ENCODE results near the gene PAX6.
A peak's percentile ranks its signal among the peaks of the same experiment; 100 is the strongest.

Gene PAX6

DNA sequence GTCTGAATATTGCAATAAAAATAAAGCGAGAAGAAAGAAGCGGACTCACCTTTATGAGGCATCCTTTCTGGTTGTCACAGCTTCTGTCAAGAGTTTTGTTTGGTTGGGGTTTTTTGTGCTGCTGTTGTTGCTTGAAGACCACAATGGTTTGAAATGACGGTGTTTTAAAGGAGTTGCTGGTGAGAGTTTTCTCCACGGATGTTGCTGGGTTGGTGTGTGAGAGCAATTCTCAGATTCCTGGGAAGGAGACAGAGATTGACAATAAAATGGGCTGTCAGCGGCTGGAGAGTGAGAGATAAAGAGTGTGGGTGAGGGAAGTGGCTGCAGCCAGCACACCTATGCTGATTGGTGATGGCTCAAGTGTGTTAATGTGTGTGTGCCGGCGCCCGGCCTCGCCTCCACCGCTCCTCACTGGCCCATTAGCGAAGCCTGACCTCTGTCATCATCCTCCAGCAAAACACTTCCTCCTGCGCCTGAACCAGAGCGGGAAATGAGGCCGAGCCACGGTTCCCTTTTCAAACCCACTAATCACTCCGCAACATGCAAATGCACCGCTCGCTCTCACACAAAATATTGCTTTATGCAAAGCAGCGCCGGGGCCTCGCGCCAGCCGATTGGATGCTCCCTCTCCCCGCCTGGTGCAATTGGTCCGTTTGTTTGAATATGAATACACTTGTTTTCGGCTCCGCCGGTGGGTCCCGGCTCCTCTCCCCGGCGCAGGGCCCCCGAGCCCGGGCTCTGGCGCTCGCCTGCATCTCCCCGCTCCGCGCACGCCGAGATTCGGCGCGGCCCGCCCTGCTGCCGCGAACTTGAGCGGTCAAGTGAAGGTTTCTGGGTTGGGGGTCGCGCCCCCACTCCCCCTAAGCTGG is at the start of gene PAX6:
Gene PAX6, minus strand, starts transcription at position 544 of the 869 bp plus-strand sequence. CDS start 4,911 bp downstream, outside the sequence.
- DNase-seq (ENCODE audit: low read depth in 1 of 2, low spot score in 1 of 2): peak in 1 of 2 donors; percentile 18

DNA sequence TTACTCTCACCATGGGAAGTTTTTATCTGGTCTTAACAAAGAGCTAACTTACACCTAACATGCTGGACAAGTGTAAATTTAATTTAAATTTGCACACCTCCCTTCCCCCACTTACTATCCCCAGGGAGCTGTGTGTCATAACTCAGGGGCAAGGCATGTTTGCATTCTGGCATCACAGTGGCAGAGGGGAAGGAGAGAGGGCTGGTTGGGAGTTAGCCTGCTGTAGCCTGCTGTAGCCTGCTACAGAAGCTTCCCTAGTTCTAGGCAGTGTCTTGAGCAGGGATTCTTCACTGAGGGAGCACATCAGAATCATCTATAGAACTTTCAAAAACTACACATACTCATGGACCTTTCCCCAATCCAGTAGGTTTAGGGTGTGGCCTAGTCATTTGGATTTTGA is 49.3 kb upstream of the PAX6 start:
- DNase-seq (ENCODE audit: low read depth in 1 of 2, low spot score in 1 of 2): no peak

DNA sequence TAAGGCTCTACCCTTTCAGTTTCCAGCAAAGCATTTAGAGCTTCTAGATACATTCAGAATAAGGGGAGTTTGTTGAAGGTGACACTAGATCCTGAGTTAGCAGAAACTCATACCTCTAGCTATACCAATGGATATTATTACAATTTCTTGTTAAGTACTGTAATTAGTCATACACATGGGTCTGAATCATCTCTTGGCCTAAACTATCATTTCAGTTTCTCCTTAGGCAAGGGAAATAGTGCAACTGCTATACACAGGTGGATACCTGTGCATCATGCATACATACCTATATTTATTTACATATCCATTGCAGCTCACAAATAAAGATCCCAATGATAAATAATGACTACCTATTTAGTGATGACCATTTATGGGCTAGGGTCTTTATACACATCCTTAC is 45.1 kb upstream of the PAX6 start:
- no peak for DNase-seq (ENCODE audit: low read depth in 1 of 2, low spot score in 1 of 2)

DNA sequence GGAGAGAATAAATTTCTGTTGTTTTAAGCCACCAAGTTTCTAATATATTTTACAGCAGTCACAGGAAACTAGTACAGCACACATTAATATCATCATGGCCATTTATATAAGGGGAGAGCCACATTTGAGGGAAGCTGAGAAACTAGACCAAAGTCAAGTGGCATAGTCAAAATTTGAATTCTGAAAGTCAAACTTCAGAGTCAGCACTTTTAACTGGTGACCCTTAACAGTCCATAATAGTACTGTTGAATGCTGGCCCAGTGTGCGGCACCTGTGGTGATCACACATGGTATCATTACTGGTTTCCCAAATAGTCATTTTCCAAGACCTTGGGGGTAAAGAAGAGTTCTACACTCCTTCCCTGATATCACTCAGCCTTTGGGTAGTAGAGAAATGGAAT is 44.3 kb upstream of the PAX6 start:
- DNase-seq (ENCODE audit: low read depth in 1 of 2, low spot score in 1 of 2): no peak

DNA sequence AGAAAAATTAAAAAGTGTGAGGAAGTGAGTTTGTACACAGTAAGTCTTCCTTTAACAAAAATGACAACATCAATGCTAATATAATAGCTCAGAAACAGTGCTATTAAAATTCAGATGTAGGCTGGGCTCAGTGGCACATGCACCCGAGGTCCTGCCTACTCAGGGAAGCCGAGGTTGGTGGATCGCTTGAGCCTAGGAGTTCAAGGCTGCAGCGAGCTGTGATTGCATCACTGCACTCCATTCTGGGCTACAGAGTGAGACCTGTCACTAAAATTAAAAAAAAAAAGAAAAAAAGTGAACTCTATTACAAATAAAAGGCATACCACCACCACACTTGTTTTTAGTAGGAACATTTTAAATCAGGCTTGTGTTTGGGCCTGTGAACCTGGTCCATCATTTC is 39.2 kb upstream of the PAX6 start:
- no peak for DNase-seq (ENCODE audit: low read depth in 1 of 2, low spot score in 1 of 2)

DNA sequence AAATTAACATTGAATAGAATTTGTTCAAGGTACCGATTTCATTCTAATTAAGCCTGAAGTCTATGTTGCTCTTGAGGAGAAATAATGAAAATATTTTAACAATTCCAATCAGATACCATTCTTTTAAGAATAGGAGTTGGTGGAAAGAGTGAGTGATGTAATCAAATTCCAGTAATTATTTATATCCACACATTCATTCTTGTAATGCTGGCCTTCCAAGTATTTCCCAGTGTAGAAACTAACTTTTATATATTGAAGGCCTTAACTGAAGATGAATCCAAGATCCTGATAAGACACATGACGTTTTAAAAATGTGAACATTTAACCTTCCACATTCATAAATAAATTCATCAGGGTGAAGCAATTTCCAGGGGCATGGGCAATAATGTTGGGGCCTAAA is 36.6 kb upstream of the PAX6 start:
- no peak for DNase-seq (ENCODE audit: low read depth in 1 of 2, low spot score in 1 of 2)

DNA sequence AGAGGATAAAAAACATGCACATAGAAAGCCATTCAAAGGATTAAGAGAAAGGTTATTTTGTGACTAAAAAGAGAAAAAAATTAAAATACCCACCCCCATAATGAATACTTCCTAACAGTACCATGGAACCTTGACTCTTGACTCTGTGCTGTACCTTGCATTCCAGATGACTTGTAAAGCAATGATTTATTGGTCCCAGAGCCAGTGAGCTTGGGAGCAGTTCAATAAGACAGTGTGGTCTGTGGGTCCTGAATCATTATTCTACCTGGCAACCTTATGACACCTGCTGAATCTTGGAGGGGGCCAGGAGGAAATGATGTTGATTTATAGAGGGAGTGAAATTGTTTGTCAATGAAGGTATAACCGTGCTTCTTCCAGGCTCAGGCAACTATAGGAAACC is 34.2 kb upstream of the PAX6 start:
- no peak for DNase-seq (ENCODE audit: low read depth in 1 of 2, low spot score in 1 of 2)

DNA sequence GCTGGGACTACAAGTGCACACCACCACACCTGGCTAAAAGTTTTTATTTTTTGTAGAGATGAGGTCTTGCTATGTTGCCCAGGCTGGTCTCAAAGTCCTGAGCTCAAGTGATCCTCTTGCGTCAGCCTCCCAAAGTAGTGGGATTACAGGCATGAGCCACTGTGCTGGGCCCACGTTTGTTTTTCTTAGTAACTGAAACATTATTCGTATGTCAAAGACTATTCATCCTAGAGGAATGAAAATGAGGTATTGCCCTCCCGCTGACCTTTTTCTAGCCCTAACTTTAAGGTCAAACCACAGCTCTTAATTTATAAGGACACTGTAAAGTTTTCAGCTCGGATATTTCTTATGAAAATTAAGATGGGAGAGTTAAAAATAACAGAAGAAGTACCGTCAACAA is 33.2 kb upstream of the PAX6 start:
- no peak for DNase-seq (ENCODE audit: low read depth in 1 of 2, low spot score in 1 of 2)

DNA sequence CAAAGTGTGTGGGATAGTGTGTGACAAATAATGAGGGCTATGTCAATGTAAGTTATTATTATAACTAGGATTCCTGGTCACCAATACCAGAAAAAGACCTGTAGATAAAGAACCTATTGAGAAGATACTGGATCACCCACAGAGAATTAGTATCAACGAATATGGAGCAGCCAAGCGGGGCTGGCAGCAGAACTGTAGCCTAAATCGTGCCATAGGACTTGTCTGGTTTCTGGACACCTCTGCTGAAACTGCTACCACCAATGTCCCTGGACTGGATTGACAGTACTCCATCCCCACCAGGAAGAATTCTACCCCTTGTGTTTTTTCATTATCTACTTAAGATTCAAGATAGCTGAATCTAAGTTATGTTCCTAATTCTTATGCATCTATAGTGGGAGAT is 30.3 kb upstream of the PAX6 start:
- no peak for DNase-seq (ENCODE audit: low read depth in 1 of 2, low spot score in 1 of 2)

DNA sequence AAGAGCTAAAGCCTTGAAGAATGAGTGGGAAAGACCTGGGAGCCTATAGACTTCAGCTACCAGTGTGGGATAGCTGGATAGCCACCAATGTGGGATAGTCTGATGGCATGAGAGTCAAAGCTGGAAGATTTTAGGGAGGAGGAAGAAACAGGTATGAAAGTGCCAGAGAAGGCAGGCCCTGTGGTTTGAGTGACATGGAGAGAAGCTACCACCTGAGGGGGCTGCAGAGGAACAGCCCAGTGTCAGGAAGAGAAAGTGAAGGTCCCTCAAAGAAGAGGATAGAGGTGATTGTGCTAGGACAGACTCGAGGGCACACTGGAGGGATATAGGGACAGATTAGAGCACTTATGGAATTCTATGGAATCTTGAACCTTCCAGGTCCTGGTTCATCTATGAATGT is 23.1 kb upstream of the PAX6 start:
- no peak for DNase-seq (ENCODE audit: low read depth in 1 of 2, low spot score in 1 of 2)

DNA sequence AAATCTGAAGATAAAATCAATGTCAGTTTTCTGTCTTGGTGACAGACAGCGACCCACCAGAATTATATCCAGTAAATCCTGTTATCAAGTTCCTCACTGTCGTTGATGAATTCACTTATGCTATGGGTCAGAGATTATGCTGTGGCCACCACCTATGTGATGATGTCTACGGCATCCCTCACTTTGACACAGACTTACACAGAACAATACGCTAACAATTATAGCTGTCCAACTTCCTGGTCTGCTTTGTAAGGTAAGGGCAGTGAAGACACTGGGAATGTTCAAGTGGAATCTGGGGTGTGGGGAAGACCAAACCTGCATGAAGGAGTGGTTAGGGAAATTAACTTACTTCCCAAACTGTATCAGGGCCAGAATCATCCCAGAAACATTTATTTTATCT is 19.3 kb upstream of the PAX6 start:
- no peak for DNase-seq (ENCODE audit: low read depth in 1 of 2, low spot score in 1 of 2)

DNA sequence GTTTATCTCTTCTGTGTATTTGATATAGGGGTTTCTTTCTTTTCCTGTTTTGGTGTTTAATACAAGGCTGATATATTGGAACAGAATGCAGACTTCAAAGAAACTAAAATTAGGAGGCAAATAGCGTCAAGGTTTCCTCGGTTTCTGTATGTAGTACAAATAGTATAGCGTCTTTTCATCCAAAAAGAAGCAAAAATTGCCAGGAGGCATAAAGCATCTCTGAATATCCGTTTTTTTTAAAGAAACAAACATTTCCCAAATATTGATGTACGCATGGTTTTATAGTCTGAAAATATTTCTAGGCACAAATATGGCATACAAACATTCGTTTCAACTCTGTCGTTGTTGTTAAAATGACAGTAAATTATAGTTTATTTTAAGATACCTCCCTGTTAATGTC is 17.1 kb upstream of the PAX6 start:
- DNase-seq (ENCODE audit: low read depth in 1 of 2, low spot score in 1 of 2): no peak

DNA sequence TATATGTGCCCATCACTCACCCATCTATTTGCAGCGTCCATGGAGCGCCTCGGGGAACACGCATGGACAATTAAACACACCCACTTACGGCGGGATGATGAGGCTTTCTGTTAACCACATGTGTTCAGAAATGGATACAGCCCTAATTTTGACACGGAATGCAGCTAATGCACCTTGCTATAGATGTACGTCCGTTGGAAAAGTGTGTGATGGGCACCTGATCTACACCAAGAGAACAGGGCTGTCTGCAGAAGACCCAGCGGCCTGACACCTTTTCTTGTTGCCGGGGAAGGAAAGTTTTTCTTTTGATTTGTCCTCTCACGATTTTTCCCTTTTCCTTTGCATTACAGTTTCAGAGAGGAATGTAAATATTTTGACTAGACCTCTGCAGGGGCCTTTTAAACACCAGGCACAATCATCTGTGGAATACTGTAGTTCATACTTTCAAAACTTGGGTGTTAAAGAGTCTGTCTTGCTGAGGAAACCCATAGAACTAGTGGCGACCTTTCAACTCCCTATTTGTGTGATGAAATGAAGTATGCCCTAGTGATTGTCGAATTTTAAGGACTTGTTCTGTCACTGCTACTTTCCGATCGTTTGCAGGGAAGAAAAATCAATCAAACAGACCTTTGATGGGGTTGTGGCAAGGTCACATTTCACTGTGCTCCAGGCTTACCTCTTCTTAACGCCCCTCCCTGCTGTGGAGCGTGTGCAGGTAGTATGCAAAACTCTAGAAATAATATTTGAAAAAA is 16.5 kb upstream of the PAX6 start:
- no peak for DNase-seq (ENCODE audit: low read depth in 1 of 2, low spot score in 1 of 2)

DNA sequence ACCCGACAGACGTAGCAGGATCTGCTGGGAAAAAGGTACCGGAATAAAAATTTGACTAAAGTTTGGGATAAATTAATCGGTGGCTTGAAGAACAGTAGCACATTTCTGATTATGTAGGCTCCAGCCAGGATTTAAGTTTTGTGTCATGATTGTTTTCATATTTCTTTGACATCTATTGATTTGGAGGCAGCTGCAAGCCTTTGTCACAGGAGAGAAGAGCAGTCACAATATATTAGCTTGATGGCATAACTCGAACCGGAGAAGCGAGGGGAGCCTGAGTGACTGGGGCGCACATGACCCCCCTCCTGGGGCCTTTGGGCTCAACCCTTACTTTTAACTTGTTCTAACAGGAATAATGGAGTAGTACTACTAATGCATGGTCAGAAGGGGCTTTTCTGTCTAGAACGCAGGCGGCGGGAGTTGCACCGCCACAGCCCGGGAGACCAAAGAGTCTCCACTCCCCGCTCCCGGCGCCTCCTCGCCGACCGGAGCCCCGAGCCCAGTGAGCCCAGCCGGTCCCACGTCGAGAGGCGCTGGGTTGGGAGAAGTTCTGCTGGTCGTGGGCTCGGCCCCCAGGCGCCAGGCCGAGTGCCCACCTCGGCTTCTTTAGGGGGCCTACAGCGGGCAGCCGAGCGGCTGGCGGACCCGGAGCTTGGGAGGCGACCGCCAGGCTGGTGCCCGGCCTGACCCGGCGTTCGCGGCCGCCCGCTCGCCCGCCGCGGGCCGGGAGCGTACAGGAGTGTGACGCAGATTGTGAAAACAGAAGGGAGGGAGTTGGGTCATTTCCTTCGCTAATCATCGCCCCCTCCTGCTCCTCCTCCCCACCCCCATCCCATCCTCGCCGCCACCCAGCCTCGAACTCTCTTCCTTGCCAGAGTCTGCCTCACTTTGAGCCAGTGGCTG is 15.7 kb upstream of the PAX6 start:
- DNase-seq (ENCODE audit: low read depth in 1 of 2, low spot score in 1 of 2): no peak

DNA sequence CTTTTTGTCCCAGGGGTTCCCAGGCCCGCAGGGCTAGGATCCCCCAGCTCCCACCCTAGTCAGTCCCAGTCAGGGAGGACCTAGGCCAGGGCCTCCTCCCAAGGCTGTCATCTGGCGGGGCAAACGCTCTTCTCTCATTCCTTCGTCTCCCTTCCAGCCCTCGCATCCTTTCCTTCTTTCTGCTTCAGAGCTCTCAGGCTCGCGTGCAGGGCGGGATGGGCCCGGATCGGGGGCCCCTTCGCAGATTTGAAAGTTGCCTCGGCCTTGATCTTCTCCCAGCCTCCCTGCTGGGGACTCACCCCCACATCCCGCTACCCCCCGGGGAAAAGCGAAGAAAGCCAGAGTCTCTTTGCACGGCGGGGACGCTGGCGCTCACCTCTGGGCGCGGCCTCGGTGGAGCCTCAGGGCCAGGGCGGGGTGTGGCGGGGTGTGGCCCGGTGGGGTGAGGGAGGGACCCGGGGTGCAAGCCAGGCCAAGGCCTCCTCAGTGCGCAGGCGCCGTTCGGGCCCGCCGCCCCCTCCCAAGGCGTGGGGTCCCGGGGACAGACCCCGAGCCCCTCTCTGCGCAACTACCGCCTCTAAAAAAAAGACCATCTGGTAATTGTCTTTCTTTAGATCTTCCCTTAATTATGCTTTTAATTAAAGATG is 14.8 kb upstream of the PAX6 start:
- DNase-seq (ENCODE audit: low read depth in 1 of 2, low spot score in 1 of 2): no peak

DNA sequence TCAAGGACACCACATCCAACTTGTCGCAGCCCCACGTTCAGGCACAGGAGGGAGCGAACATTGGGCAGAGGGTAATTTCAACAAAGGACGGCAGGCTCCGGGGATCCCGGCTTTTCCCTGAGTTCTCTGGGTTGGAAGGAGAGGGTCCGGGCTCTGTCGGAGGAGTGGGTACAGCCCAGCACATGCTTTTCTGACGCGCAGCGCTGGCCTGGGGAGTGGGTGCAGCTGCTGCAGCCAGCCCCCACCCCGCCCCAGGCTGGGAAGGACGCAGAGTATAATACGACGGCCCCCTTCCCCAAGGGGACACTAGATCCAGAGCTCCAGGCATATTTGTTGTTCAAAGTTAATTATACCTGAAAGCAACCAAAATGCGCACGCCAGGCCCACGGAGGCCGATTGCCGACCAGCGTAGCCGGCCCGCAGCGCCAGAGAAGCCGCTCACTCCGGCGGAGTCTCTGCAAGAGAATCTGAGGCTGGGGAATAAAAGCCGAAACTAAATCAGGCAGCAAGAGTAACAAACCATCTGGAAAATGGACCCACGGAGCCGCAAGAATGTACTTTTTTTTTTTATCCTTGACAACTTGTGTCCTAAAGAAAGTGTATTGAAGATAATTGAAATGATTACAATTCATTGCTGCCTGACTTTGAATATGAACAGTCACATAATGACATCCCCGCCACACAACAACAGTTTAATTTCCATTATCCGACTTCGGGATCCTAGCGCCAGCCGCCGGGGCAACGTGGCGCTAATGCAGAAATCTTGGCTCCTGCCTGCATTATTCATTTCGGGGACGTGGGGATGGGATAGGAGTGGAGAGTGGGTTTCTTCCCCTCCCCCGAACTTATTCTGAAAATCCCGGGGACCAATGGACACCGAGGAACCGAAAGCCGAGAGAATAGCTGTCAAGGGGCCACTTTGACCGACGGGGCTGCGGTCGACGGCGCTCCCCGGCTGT is 14.0 kb upstream of the PAX6 start:
- no peak for DNase-seq (ENCODE audit: low read depth in 1 of 2, low spot score in 1 of 2)

DNA sequence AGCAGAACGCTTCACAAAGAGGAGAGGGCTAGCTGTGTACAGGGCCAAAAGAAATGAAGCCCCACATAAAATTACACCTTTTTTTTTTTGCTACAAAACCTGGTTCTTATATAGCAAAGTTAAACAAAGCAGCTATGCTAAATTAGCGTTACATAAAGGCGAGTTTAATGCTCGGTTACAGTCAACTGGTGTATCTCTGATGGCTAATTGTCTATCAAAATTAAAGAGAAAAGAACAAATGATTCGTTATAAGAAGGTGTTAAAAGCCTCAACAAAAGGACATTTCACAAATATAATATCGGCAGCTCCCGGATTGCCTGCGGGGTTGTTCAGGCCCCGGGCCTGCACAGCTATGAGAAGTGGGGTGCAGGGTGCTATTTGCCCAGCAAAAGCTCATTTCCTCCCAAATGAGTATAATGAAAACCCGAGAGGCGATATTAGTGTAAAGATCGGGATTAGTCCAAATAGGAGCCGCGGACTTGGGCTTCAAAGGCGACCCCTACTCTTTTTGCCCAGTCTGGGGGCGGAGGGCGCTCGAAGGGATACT is 13.3 kb upstream of the PAX6 start:
- DNase-seq (ENCODE audit: low read depth in 1 of 2, low spot score in 1 of 2): no peak

DNA sequence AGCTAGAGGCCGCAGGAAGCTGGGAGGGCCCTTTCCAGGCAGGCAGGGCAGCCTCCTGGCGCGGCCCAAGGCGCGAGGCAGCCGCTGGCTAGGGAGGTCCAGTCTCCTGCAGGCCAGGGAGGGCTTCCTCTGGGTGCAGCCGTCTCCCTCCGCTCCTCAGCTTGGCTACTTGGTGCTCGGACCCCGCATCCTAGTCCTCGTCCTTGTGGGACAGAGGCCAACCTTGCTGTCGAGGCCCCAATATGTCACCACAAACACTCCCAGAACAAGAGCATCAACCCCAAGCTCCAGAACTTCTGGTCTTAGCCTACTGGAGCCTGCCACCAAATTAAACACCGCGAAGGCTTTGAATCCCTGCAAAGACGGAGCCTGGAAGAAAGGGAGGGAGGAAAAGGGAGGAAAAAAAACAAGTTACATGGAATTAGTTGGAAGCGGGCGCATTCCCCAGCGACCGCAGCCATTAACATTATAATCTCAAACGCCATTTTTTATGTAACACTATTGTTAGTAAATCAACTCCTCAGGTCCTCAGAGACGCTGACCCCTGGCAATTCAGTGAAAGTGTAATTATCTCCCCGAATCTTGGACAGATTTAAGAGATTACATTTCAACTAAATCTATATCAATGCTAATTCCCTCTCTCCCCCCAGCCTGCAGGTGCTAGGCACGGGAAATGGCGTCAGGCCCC is 12.7 kb upstream of the PAX6 start:
- DNase-seq (ENCODE audit: low read depth in 1 of 2, low spot score in 1 of 2): no peak
